GM23338 (cell line): ENCODE measurements around the gene LRRC47. TPM values are rescaled to one million over a fixed set of nuclear protein-coding genes. Genes with fewer than 3 reads are reported as not detected.

Experiments used
- ATAC-seq: fragments of 200-7000 bp; cut with Tn5 transposase; 3 replicates; pipeline ENCODE4 v1.9.1; 2020
- DNase-seq: peaks from one replicate; pipeline ENCODE4 v3.0.0-alpha.2; 2015; ENCODE audit warnings: low spot score
- H2AFZ ChIP-seq: fragments of 200-600 bp; sonication (generic); 2 replicates; pipeline ENCODE4 v1.8.0; 2016; ENCODE audit warnings: antibody characterized with exemption, mild to moderate bottlenecking, moderate library complexity
- H3F3A ChIP-seq: fragments of 200-600 bp; sonication (generic); replicated peaks from 2 replicates; pipeline ENCODE4 v1.8.0; 2017; ENCODE audit warnings: antibody characterized with exemption, mixed run types, low read depth
- H3K27ac ChIP-seq: fragments of 200-600 bp; sonication (generic); 2 replicates; pipeline ENCODE4 v1.6.1; 2016; ENCODE audit warnings: low read depth
- H3K27me3 ChIP-seq: fragments of 200-600 bp; sonication (generic); 2 replicates; pipeline ENCODE4 v1.8.0; 2016; ENCODE audit warnings: mild to moderate bottlenecking, mixed run types, moderate library complexity; ENCODE audit not compliant: insufficient read depth
- H3K36me3 ChIP-seq: fragments of 200-600 bp; sonication (generic); 2 replicates; pipeline ENCODE4 v1.8.0; 2016; ENCODE audit warnings: mild to moderate bottlenecking; ENCODE audit not compliant: insufficient read depth
- H3K4me1 ChIP-seq: fragments of 200-600 bp; sonication (generic); 2 replicates; pipeline ENCODE4 v1.8.0; 2016; ENCODE audit warnings: mild to moderate bottlenecking, moderate library complexity; ENCODE audit not compliant: insufficient read depth
- H3K4me2 ChIP-seq: fragments of 200-600 bp; sonication (generic); 2 replicates; pipeline ENCODE4 v1.7.1; 2017; ENCODE audit warnings: mixed run types
- H3K4me3 ChIP-seq: fragments of 200-600 bp; sonication (generic); 2 replicates; pipeline ENCODE4 v1.6.1; 2016; ENCODE audit warnings: mixed run types
- H3K79me2 ChIP-seq: fragments of 200-600 bp; sonication (generic); replicated peaks from 2 replicates; pipeline ENCODE4 v1.8.0; 2017; ENCODE audit warnings: mild to moderate bottlenecking; ENCODE audit not compliant: insufficient read depth
- H3K9me2 ChIP-seq: fragments of 200-600 bp; sonication (generic); 2 replicates; pipeline ENCODE4 v1.8.0; 2017; ENCODE audit not compliant: insufficient read depth
- H4K20me1 ChIP-seq: fragments of 200-600 bp; sonication (generic); replicated peaks from 2 replicates; pipeline ENCODE4 v1.8.0; 2017; ENCODE audit warnings: mild to moderate bottlenecking; ENCODE audit not compliant: insufficient read depth
- H3K27ac Mint-ChIP-seq: 2 replicates; pipeline ENCODE4 v1.8.0; 2020; ENCODE audit warnings: inconsistent platforms, mild to moderate bottlenecking, moderate library complexity, mixed read lengths
- H3K27me3 Mint-ChIP-seq: 3 replicates; pipeline ENCODE4 v1.8.0; 2022; ENCODE audit warnings: low read depth, mild to moderate bottlenecking, moderate library complexity, mixed read lengths, inconsistent platforms; ENCODE audit not compliant: insufficient read depth, poor library complexity
- H3K36me3 Mint-ChIP-seq: 3 replicates; pipeline ENCODE4 v1.8.0; 2021; ENCODE audit warnings: low read depth, mild to moderate bottlenecking, inconsistent platforms, moderate library complexity, mixed read lengths
- H3K4me1 Mint-ChIP-seq: 3 replicates; pipeline ENCODE4 v1.8.0; 2020; ENCODE audit warnings: mild to moderate bottlenecking, inconsistent platforms, mixed read lengths
- H3K4me3 Mint-ChIP-seq: 3 replicates; pipeline ENCODE4 v1.8.0; 2021; ENCODE audit warnings: moderate library complexity, mild to moderate bottlenecking, inconsistent platforms, mixed read lengths
- H3K9me3 Mint-ChIP-seq: 3 replicates; pipeline ENCODE4 v1.8.0; 2020; ENCODE audit warnings: moderate library complexity, mild to moderate bottlenecking, inconsistent platforms, mixed read lengths
- CREB1 ChIP-seq: fragments of 250-450 bp; sonication (Bioruptor Pico); IDR thresholded peaks from 2 replicates; pipeline ENCODE4 v1.5.0; 2020; ENCODE audit warnings: low read depth, mild to moderate bottlenecking, moderate library complexity
- CTCF ChIP-seq, 2 experiments: fragments of 200-600 bp in 1 of 2; sonication (generic) in 1 of 2; conservative IDR thresholded peaks; 2 replicates each; pipeline versions ENCODE4 v1.5.1 to v1.6.1; 2016 to 2017; ENCODE audit warnings: antibody characterized with exemption in 2 of 2, low read depth in 2 of 2, mild to moderate bottlenecking in 2 of 2, moderate library complexity in 1 of 2
- ETS1 ChIP-seq: IDR thresholded peaks from 2 replicates; pipeline ENCODE4 v1.6.1; 2016; ENCODE audit warnings: antibody characterized with exemption
- EZH2 ChIP-seq: fragments of 200-600 bp; sonication (generic); IDR thresholded peaks from one replicate; pipeline ENCODE4 v1.8.0; 2017; ENCODE audit warnings: antibody characterized with exemption, mild to moderate bottlenecking, low read depth; ENCODE audit not compliant: unreplicated experiment
- EZH2phosphoT487 ChIP-seq: fragments of 200-600 bp; sonication (generic); IDR thresholded peaks from one replicate; pipeline ENCODE4 v1.8.1; 2018; ENCODE audit warnings: antibody characterized with exemption; ENCODE audit not compliant: unreplicated experiment
- JUNB ChIP-seq: IDR thresholded peaks from one replicate; pipeline ENCODE4 v1.6.1; 2016; ENCODE audit warnings: antibody characterized with exemption; ENCODE audit not compliant: unreplicated experiment
- NANOG ChIP-seq: IDR thresholded peaks from 2 replicates; pipeline ENCODE4 v1.6.1; 2016; ENCODE audit warnings: antibody characterized with exemption, borderline replicate concordance
- POLR2AphosphoS5 ChIP-seq: IDR thresholded peaks from 2 replicates; pipeline ENCODE4 v1.6.1; 2016; ENCODE audit warnings: antibody characterized with exemption, low read depth
- REST ChIP-seq: IDR thresholded peaks from one replicate; pipeline ENCODE4 v1.6.1; 2018; ENCODE audit warnings: antibody characterized with exemption; ENCODE audit not compliant: unreplicated experiment
- STAT1 ChIP-seq: IDR thresholded peaks from one replicate; pipeline ENCODE4 v1.6.1; 2016; ENCODE audit warnings: antibody characterized with exemption; ENCODE audit not compliant: unreplicated experiment
- ZNF114 ChIP-seq: fragments of 250-450 bp; sonication (Bioruptor Pico); IDR thresholded peaks from 2 replicates; pipeline ENCODE4 v1.5.0; 2020; ENCODE audit warnings: mild to moderate bottlenecking, moderate library complexity
- ZNF331 ChIP-seq: fragments of 250-450 bp; sonication (Bioruptor Pico); IDR thresholded peaks from 2 replicates; pipeline ENCODE4 v1.5.0; 2020; ENCODE audit warnings: low read depth, mild to moderate bottlenecking, moderate library complexity
- polyA plus RNA-seq: library from polyadenylated mRNA; unstranded; fragments of >200 nt; fragmentation: Nextera tagmentation; extraction: Ambion mirVana; gene quantifications from 2 replicates; pipeline ENCODE4 v1.2.1, GENCODE V29; 2016
- total RNA-seq: library from RNA; depleted of rRNA; stranded (reverse); fragments of >200 nt; shearing (Covaris generic); gene quantifications from 2 replicates; pipeline ENCODE4 v1.2.3, GENCODE V29; 2014

LRRC47 gene
- total and polyA plus RNA-seq, 2 experiments from 2014 or later = 15.8 to 76.8 TPM

GRCh38 chr1:3809680-3810079 lies 13.4 kb upstream of the LRRC47 start (continued):
- TF ChIP-seq REST (no peak), STAT1 (no peak), CTCF (conservative IDR thresholded peaks at IDR 0.05; ENCODE audit: low read depth in 2 of 2) (no peak), CREB1 (CRISPR knock-in tag) (no peak), EZH2phosphoT487 (no peak), POLR2AphosphoS5 (no peak), ZNF331 (CRISPR knock-in tag) (no peak), EZH2 (no peak), NANOG (no peak), ZNF114 (no peak), JUNB (no peak), ETS1 (no peak)

GRCh38 chr1:3807769-3808168 lies 11.5 kb upstream of the LRRC47 start:
- Mint-ChIP-seq H3K36me3 (peaks cover 11% of the 10 kb centered on the region), H3K4me3 (no peak overlapping the region), H3K4me1 (peaks cover 6% of the 10 kb centered on the region), H3K9me3 (peaks cover 50% of the 10 kb centered on the region), H3K27me3 (no peaks in the 10 kb centered on the region), H3K27ac (no peak overlapping the region)
- Histone ChIP-seq H3K9me2 (no peaks in the 10 kb centered on the region), H4K20me1 (no peaks in the 10 kb centered on the region), H3K4me3 (no peak overlapping the region), H3F3A (no peaks in the 10 kb centered on the region), H3K36me3 (no peaks in the 10 kb centered on the region), H3K27me3 (no peaks in the 10 kb centered on the region), H2AFZ (no peak overlapping the region), H3K4me2 (no peak overlapping the region), H3K79me2 (no peaks in the 10 kb centered on the region), H3K4me1 (no peaks in the 10 kb centered on the region), H3K27ac (no peak overlapping the region)
- ATAC-seq = no peak
- no peak for DNase-seq
- no peak for TF ChIP-seq REST
- no peak for TF ChIP-seq ZNF114
